GM13976 (cell line): ENCODE data around the gene HS6ST2.

ENCODE experiments used
- DNase-seq: peaks from one replicate; pipeline ENCODE4 v3.0.0; 2012; ENCODE audit warnings: low spot score
- in situ Hi-C: fragments of 300-500 bp; cut with MboI; formaldehyde crosslinking; loops from one replicate; pipeline ENCODE4 v1.12.0; 2022; ENCODE audit warnings: low sequenced_read_pairs, mixed read lengths, inconsistent platforms; ENCODE audit not compliant: unreplicated experiment
- TF ChIP-seq, protein P1 (sequence below): IDR thresholded peaks from 2 replicates; pipeline ENCODE4 v1.5.1; 2012; ENCODE audit warnings: borderline replicate concordance, mild to moderate bottlenecking; ENCODE audit not compliant: insufficient read depth; ENCODE audit errors: extremely low read depth, missing control alignments, control extremely low read depth

The HS6ST2 gene

DNA sequence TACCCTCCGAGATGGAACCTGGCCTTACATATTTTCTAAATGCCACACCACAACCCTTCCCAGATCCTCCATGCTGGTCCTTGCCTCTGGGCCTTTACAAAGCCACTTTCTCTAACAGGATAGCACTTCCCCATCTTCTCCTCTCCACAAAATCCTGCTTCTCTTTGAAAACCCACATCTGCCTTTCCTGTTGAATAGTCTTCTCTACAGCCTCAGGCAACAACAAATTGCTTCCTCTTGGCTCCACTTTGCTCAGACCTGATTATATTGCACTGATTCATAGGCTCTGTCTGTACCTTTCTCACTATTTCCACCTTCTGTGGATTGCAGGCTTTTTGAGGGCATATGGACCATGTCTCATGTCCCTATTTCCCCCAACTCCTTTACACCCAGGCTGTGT is 265.9 kb downstream of the HS6ST2 start:
- DNase-seq: no peak
- in situ Hi-C loops: no loop called here
- TF ChIP-seq, protein P1, sequence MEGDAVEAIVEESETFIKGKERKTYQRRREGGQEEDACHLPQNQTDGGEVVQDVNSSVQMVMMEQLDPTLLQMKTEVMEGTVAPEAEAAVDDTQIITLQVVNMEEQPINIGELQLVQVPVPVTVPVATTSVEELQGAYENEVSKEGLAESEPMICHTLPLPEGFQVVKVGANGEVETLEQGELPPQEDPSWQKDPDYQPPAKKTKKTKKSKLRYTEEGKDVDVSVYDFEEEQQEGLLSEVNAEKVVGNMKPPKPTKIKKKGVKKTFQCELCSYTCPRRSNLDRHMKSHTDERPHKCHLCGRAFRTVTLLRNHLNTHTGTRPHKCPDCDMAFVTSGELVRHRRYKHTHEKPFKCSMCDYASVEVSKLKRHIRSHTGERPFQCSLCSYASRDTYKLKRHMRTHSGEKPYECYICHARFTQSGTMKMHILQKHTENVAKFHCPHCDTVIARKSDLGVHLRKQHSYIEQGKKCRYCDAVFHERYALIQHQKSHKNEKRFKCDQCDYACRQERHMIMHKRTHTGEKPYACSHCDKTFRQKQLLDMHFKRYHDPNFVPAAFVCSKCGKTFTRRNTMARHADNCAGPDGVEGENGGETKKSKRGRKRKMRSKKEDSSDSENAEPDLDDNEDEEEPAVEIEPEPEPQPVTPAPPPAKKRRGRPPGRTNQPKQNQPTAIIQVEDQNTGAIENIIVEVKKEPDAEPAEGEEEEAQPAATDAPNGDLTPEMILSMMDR: no peak

DNA sequence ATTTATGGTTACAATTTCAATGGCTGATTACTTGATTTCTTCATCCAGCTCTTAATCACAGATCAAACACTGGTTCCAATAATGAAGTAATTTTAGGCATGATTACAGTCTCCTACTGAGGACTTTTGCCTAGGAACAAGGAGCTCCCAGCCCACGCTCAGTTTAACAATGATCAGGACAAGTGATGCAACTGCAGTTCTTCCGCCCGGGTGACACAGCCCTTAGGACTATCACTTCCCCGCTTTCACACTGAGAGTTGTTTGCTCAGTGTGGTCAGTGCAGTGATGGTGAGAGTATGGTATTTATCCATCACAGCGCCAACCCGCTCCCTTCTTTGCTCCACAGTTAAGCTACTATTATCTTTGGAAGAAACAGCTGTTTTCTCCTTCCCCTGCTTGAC is 266.4 kb downstream of the HS6ST2 start:
- TF ChIP-seq, protein P1: no peak
- in situ Hi-C loops: no loop called here
- DNase-seq: no peak

DNA sequence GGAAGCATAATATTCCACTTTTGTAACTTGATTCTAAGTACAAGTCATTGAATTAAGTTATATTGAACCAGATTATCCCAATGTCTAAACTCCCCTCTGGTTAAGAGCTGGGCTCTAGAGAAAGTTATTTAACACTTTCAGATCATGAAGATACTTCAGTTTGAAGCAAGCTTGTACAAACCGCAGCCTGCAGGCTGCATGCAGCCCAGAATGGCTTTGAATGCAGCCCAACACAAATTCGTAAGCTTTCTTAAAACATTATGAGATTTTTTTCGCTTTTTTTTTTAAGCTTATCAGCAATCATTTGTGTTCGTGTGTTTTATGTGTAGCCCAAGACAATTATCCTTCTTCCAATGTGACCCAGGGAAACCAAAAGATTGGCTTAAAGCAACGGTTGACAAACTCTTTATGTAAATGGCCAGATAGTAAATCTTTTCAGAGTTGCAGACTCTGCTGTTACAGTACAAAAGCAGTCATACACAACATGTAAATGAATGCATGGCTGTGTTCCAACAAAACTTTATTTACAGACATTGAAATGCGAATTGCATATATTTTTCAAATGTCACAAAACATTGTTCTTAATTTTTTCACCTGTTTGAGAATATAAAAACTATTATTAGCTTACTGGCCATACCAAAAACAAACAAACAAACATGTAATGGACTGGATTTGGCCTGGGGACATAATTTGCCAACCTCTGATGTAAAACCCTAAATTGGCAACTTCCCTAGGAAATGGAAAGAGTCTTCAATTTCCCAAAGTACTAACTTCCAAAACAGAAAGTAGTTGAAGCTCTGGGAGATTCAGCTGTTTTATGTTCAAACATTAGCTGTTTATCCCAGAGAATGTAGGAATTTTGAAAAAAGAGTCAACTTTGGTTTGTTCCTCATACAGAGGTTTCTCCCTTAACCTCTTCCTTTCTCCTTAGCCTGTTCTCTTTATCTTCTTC is 268.5 kb downstream of the HS6ST2 start:
- no peak for DNase-seq
- in situ Hi-C loops: no loop called here
- TF ChIP-seq, protein P1: no peak

DNA sequence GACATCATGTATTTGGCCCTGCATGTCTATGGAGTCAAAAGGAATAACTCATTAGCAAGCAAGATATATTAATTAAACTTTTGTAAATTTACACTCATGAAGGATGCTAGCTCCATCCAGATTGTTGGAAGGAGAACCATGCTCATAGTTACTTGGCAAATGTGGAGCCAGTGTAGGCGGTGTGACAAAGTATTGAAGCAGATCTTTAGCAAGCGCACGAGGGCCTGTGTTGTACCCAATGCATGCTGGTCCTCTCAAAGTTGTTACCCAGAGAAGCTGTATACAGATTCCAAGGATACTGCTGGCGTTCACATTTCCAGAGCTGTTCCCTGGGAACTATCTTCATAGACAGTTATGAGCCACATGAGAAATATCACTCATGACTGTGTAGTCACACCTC is 273.2 kb downstream of the HS6ST2 start:
- DNase-seq: no peak
- TF ChIP-seq, protein P1: no peak
- in situ Hi-C loops: no loop called here

DNA sequence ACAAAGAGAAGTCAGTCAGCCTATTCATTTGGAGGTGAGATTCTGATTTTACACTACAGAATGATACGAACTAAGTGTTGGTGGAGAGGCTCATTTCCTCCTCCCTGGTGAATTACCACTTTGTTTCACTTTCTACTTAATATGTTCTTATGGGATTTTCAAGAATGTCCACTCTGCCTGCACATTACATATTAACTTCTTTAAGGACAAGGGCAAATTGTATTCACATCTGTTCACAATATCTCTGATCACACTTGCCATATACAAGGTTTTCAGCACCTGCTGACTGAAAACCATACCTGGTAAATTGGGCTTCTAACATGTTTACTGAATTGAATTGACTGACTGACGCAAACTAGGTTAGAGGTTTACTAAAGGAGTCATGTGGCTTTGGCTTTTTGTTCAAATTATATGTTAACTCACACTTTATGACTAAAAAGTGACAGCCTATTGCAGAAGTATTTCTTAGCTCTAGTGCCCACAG is 281.2 kb downstream of the HS6ST2 start:
- in situ Hi-C loops: no loop called here
- TF ChIP-seq, protein P1: no peak
- no peak for DNase-seq

DNA sequence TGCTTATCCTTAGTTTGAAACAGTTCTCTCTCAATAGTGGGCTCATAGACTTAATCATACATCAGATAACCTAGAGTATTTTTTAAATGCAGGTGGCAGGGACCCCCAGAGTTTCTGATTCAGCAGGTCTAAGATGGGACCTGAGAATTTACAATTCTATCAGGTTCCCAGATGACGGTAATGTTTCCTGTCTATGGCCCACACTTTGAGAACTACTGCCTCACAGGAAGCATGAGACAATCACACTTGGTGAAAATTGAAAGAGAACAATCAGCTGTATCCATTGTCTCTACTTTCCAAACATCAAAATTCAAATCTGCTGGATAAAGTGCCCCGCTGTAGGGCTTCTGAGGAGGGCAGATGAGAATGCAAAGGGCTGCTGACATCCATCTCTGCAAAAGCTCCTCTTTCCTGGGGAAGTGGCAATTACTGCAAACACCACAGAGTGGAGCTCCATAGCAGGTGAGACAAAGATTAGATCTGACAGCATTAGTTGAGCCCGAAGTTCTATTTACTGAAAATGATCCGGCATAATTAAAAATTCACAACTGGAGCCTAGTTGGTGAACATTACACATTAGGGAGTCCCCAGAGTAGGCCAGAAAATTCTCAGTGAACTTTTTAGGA is 281.8 kb downstream of the HS6ST2 start:
- in situ Hi-C loops: no loop called here
- TF ChIP-seq, protein P1: no peak
- DNase-seq: no peak
